Activated T-helper 1 cell treated with anti-CD3 and anti-CD28 coated beads, Interleukin-12 subunit alpha, Interleukin-12 subunit beta, Interleukin-2, Interleukin-4 antibody, amounts not matched to agents 30 ng/mL and 10 ng/mL and 1 ng/mL, durations not matched to agents 14 hours and 24 hours and 36 hours (primary cell): ENCODE data around the gene BCR. TPM values are rescaled to one million over a fixed set of nuclear protein-coding genes. Genes with fewer than 3 reads are reported as not detected.

ENCODE experiments used
- DNase-seq: peaks from one replicate; pipeline ENCODE4 v3.0.0; 2021; ENCODE audit warnings: low spot score
- H3K27ac Mint-ChIP-seq: one replicate; pipeline ENCODE4 v1.8.0; 2021; ENCODE audit warnings: mild to moderate bottlenecking, mixed read lengths
- H3K27me3 Mint-ChIP-seq: one replicate; pipeline ENCODE4 v1.8.0; 2022; ENCODE audit warnings: mild to moderate bottlenecking, moderate library complexity, mixed read lengths; ENCODE audit not compliant: insufficient read depth
- H3K36me3 Mint-ChIP-seq: one replicate; pipeline ENCODE4 v1.8.0; 2021; ENCODE audit warnings: low read depth, mixed read lengths
- H3K4me1 Mint-ChIP-seq: one replicate; pipeline ENCODE4 v1.8.0; 2021; ENCODE audit warnings: low read depth, mixed read lengths
- H3K4me3 Mint-ChIP-seq: one replicate; pipeline ENCODE4 v1.8.0; 2021; ENCODE audit warnings: mild to moderate bottlenecking, moderate library complexity, mixed read lengths
- H3K9me3 Mint-ChIP-seq: one replicate; pipeline ENCODE4 v1.8.0; 2021; ENCODE audit warnings: mixed read lengths
- intact Hi-C: fragments of 100-400 bp; cut with micrococcal nuclease; formaldehyde crosslinking; loops from one replicate; pipeline ENCODE4 v1.15.1; 2024
- total RNA-seq: library from RNA; stranded (reverse); gene quantifications from 2 replicates; pipeline ENCODE4 v1.2.3, GENCODE V29; 2022

BCR gene
- total RNA-seq, 1 donor from 2014 or later, result 56.8 TPM

GRCh38 chr22:23200898-23201297, 20.6 kb downstream of the BCR start:
- Mint-ChIP-seq H3K4me3 (no peak overlapping the region), H3K27me3 (no peaks in the 10 kb centered on the region), H3K36me3 (peaks cover 11% of the 10 kb centered on the region), H3K27ac (no peak overlapping the region), H3K9me3 (no peaks in the 10 kb centered on the region), H3K4me1 (peaks cover 9% of the 10 kb centered on the region)
- DNase-seq, result no peak
- intact Hi-C loops, result no loop called here

- H3K4me1 Mint-ChIP-seq, result peaks cover 9% of the 10 kb centered on the region
- peak overlapping the region; percentile 34 for H3K27ac Mint-ChIP-seq
- no peak overlapping the region for H3K4me3 Mint-ChIP-seq
- intact Hi-C loops, result no loop called here
- no peaks in the 10 kb centered on the region for H3K9me3 Mint-ChIP-seq
- H3K27me3 Mint-ChIP-seq, result no peaks in the 10 kb centered on the region
- DNase-seq, result no peak
- H3K36me3 Mint-ChIP-seq, result peaks cover 14% of the 10 kb centered on the region
These were observed 22.6 kb downstream of the BCR start for GRCh38 chr22:23202812-23203451.

GRCh38 chr22:23203452-23204124, 23.3 kb downstream of the BCR start:
- Mint-ChIP-seq H3K27ac (no peak overlapping the region), H3K4me1 (peaks cover 9% of the 10 kb centered on the region), H3K27me3 (no peaks in the 10 kb centered on the region), H3K36me3 (peaks cover 14% of the 10 kb centered on the region), H3K4me3 (no peak overlapping the region), H3K9me3 (no peaks in the 10 kb centered on the region)
- intact Hi-C loops, result no loop called here
- no peak for DNase-seq

- H3K4me1 Mint-ChIP-seq, result peaks cover 13% of the 10 kb centered on the region
- no peaks in the 10 kb centered on the region for H3K9me3 Mint-ChIP-seq
- H3K27me3 Mint-ChIP-seq, result no peaks in the 10 kb centered on the region
- H3K36me3 Mint-ChIP-seq, result peaks cover 18% of the 10 kb centered on the region
- H3K27ac Mint-ChIP-seq, result no peak overlapping the region
- intact Hi-C loops, result no loop called here
- H3K4me3 Mint-ChIP-seq, result no peak overlapping the region
- no peak for DNase-seq
These were observed 23.8 kb downstream of the BCR start for GRCh38 chr22:23204125-23204488.

GRCh38 chr22:23204541-23205157, 24.3 kb downstream of the BCR start:
- Mint-ChIP-seq H3K9me3 (no peaks in the 10 kb centered on the region), H3K27ac (peak overlapping the region; percentile 40), H3K4me1 (peaks cover 13% of the 10 kb centered on the region), H3K36me3 (peaks cover 18% of the 10 kb centered on the region), H3K4me3 (no peak overlapping the region), H3K27me3 (no peaks in the 10 kb centered on the region)
- intact Hi-C loops, result no loop called here
- no peak for DNase-seq

GRCh38 chr22:23205339-23206049, 25.2 kb downstream of the BCR start:
- intact Hi-C loops, result no loop called here
- peaks cover 15% of the 10 kb centered on the region for H3K4me1 Mint-ChIP-seq
- DNase-seq, result no peak
- no peaks in the 10 kb centered on the region for H3K9me3 Mint-ChIP-seq
- H3K36me3 Mint-ChIP-seq, result peaks cover 18% of the 10 kb centered on the region
- H3K4me3 Mint-ChIP-seq, result no peak overlapping the region
- no peaks in the 10 kb centered on the region for H3K27me3 Mint-ChIP-seq
- H3K27ac Mint-ChIP-seq, result no peak overlapping the region

GRCh38 chr22:23206915-23207314, 26.6 kb downstream of the BCR start:
- Mint-ChIP-seq H3K27me3 (no peaks in the 10 kb centered on the region), H3K4me3 (no peak overlapping the region), H3K4me1 (peaks cover 20% of the 10 kb centered on the region), H3K27ac (peak overlapping the region; percentile 32), H3K36me3 (peaks cover 23% of the 10 kb centered on the region), H3K9me3 (no peaks in the 10 kb centered on the region)
- DNase-seq, result no peak
- intact Hi-C loops, result no loop called here

- peaks cover 26% of the 10 kb centered on the region for H3K36me3 Mint-ChIP-seq
- no peak overlapping the region for H3K4me3 Mint-ChIP-seq
- DNase-seq, result no peak
- H3K4me1 Mint-ChIP-seq, result peaks cover 14% of the 10 kb centered on the region
- H3K27ac Mint-ChIP-seq, result no peak overlapping the region
- H3K27me3 Mint-ChIP-seq, result no peaks in the 10 kb centered on the region
- H3K9me3 Mint-ChIP-seq, result no peaks in the 10 kb centered on the region
- intact Hi-C loops, result no loop called here
These were observed 27.6 kb downstream of the BCR start for GRCh38 chr22:23207729-23208393.

GRCh38 chr22:23210428-23211170, 30.3 kb downstream of the BCR start:
- intact Hi-C loops, result no loop called here
- no peaks in the 10 kb centered on the region for H3K9me3 Mint-ChIP-seq
- no peaks in the 10 kb centered on the region for H3K27me3 Mint-ChIP-seq
- no peak overlapping the region for H3K27ac Mint-ChIP-seq
- H3K4me1 Mint-ChIP-seq, result peaks cover 29% of the 10 kb centered on the region
- no peak overlapping the region for H3K4me3 Mint-ChIP-seq
- DNase-seq, result no peak
- peaks cover 31% of the 10 kb centered on the region for H3K36me3 Mint-ChIP-seq

GRCh38 chr22:23211622-23212021, 31.3 kb downstream of the BCR start:
- DNase-seq, result no peak
- H3K4me1 Mint-ChIP-seq, result peaks cover 40% of the 10 kb centered on the region
- intact Hi-C loops, result no loop called here
- no peak overlapping the region for H3K4me3 Mint-ChIP-seq
- no peaks in the 10 kb centered on the region for H3K9me3 Mint-ChIP-seq
- H3K36me3 Mint-ChIP-seq, result peaks cover 28% of the 10 kb centered on the region
- no peaks in the 10 kb centered on the region for H3K27me3 Mint-ChIP-seq
- no peak overlapping the region for H3K27ac Mint-ChIP-seq

GRCh38 chr22:23212061-23213021, 32.0 kb downstream of the BCR start:
- H3K27ac Mint-ChIP-seq, result peak overlapping the region; percentile 23

More at GRCh38 chr22:23212061-23213021, 32.0 kb downstream of the BCR start:
- no peaks in the 10 kb centered on the region for H3K9me3 Mint-ChIP-seq
- intact Hi-C loops, result no loop called here
- DNase-seq, result no peak
- peaks cover 25% of the 10 kb centered on the region for H3K36me3 Mint-ChIP-seq
- H3K4me3 Mint-ChIP-seq, result no peak overlapping the region
- peaks cover 47% of the 10 kb centered on the region for H3K4me1 Mint-ChIP-seq
- no peaks in the 10 kb centered on the region for H3K27me3 Mint-ChIP-seq
